ENCODE data around the gene PCDH9. TPM values are rescaled to one million over a fixed set of nuclear protein-coding genes. Genes with fewer than 3 reads are reported as not detected.

PCDH9 gene
- total and polyA plus RNA-seq, 2 of the 13 experiments (the other 11 are each of a cell fraction or from before 2014, with no cell fraction given), result 0.09 TPM; not detected in 1

- TF ChIP-seq ELK4 (CRISPR knock-in tag; IDR thresholded peaks at IDR 0.05; ENCODE audit: borderline replicate concordance), result no peak
- no peak for TF ChIP-seq ZNF20 (CRISPR knock-in tag; IDR thresholded peaks at IDR 0.05)
- TF ChIP-seq FOXA1 (IDR thresholded peaks at IDR 0.05), result no peak
- TF ChIP-seq FOXA1 (CRISPR knock-in tag; IDR thresholded peaks at IDR 0.05), result no peak
- no peak for TF ChIP-seq HDAC1 (CRISPR knock-in tag; IDR thresholded peaks at IDR 0.05)
- no peak for TF ChIP-seq ZNF775 (CRISPR knock-in tag; IDR thresholded peaks at IDR 0.05; ENCODE audit: borderline replicate concordance)
- TF ChIP-seq MAFG (CRISPR knock-in tag; IDR thresholded peaks at IDR 0.05), result no peak
- TF ChIP-seq NAIF1 (CRISPR knock-in tag; IDR thresholded peaks at IDR 0.05; ENCODE audit: borderline replicate concordance), result no peak
- TF ChIP-seq ZNF580 (CRISPR knock-in tag; IDR thresholded peaks at IDR 0.05; ENCODE audit: borderline replicate concordance, low read depth), result no peak
- no peak for TF ChIP-seq ZEB1 (IDR thresholded peaks at IDR 0.05; ENCODE audit: insufficient replicate concordance, low read depth)
- TF ChIP-seq ZNF790 (CRISPR knock-in tag; IDR thresholded peaks at IDR 0.05; ENCODE audit: borderline replicate concordance), result no peak
- no peak for TF ChIP-seq MZF1 (CRISPR knock-in tag; IDR thresholded peaks at IDR 0.05; ENCODE audit: borderline replicate concordance)
- no peak for TF ChIP-seq ZNF382 (CRISPR knock-in tag; IDR thresholded peaks at IDR 0.05; ENCODE audit: borderline replicate concordance)
- no peak for TF ChIP-seq ZNF317 (CRISPR knock-in tag; IDR thresholded peaks at IDR 0.05)
- no peak for TF ChIP-seq ZNF263 (CRISPR knock-in tag; IDR thresholded peaks at IDR 0.05)
- no peak for TF ChIP-seq ZSCAN25 (CRISPR knock-in tag; IDR thresholded peaks at IDR 0.05)
- no peak for TF ChIP-seq SALL2 (CRISPR knock-in tag; IDR thresholded peaks at IDR 0.05)
- no peak for TF ChIP-seq HOXD1 (CRISPR knock-in tag; IDR thresholded peaks at IDR 0.05)
- no peak for TF ChIP-seq SKI (IDR thresholded peaks at IDR 0.05; ENCODE audit: partially characterized antibody)
- TF ChIP-seq POLR2AphosphoS2 (IDR thresholded peaks at IDR 0.05; ENCODE audit: low read depth, low read length), result no peak
- Histone ChIP-seq H3K27ac (ENCODE audit: extremely low read length, insufficient read depth, low read length) (no peak overlapping the region), H3K4me1 (ENCODE audit: insufficient read depth, low read length) (0 out of 2 replicates have a peak, but pooled peaks cover 5% of the 10 kb centered on the region), H2AFZ (ENCODE audit: low read length) (no peak overlapping the region), H3K27me3 (ENCODE audit: control insufficient read depth in 1 of 2, insufficient read depth in 2 of 2, low read length in 2 of 2) (no peaks in the 10 kb centered on the region), H3K4me2 (ENCODE audit: low read depth, low read length) (no peak overlapping the region), H3K4me3 (replicated peaks in 1 of 3; ENCODE audit: insufficient read depth in 1 of 3, low read depth in 2 of 3, low read length in 3 of 3) (no peak overlapping the region), H4K20me1 (ENCODE audit: insufficient read depth, low read length) (no peaks in the 10 kb centered on the region), H3K36me3 (replicated peaks in 1 of 2; ENCODE audit: control insufficient read depth in 1 of 2, insufficient read depth in 2 of 2, low read length in 2 of 2) (no peaks in the 10 kb centered on the region), H3K79me2 (ENCODE audit: insufficient read depth, low read length) (no peaks in the 10 kb centered on the region), H3K9ac (ENCODE audit: insufficient read depth, low read depth, low read length) (no peak overlapping the region), H3K9me3 (ENCODE audit: low read length) (no peaks in the 10 kb centered on the region)
- WGBS (ENCODE audit: low lambda C conversion rate), result 1% methylated on average over 3 of the region's 3 CpGs
- no peak for DNase-seq (ENCODE audit: low spot score)
- in situ Hi-C loops (cut with HindIII; ENCODE audit: extremely low pct_ligation_motif_present, low pct_unique_long_range_greater_than_20kb), result no loop called here
- FAIRE-seq, result no peak
- no TSS peak for BruUV-seq (replicated peaks)
- no peak for ATAC-seq
- ChIA-PET POLR2A (no interaction called here), CTCF (ENCODE audit: low intra/inter-chr PET ratio, low total read pairs) (no interaction called here)
- intact Hi-C loops (cut with micrococcal nuclease; ENCODE audit: unreplicated experiment), result no loop called here
These were observed 667.1 kb downstream of the PCDH9 start for GRCh38 chr13:66563076-66563475.
